ENCODE measurements around the gene DZIP1L. TPM values are rescaled to one million over a fixed set of nuclear protein-coding genes. Genes with fewer than 3 reads are reported as not detected.

DZIP1L gene
- total RNA-seq, 2 experiments from 2014 or later: not detected

- H3K27me3 Mint-ChIP-seq: peaks cover 2% of the 10 kb centered on the region
- H3K27ac Mint-ChIP-seq: no peak overlapping the region
- H3K36me3 Mint-ChIP-seq (ENCODE audit: low read depth): no peaks in the 10 kb centered on the region
- ChIA-PET CTCF (interaction anchor here (0.6 to 1.6 kb wide), 3 partner anchors 10 to 83 kb away, joined by 3 to 5 read pairs (median 4); no protein-coding TSS in a partner anchor), POLR2A (interaction anchor here (0.5 kb wide), 1 partner anchor 1025 kb away, joined by 3 read pairs; no protein-coding TSS in a partner anchor)
- ATAC-seq: no peak
- peaks cover 3% of the 10 kb centered on the region for H3K9me3 Mint-ChIP-seq
- no peak for DNase-seq
- intact Hi-C loops (cut with micrococcal nuclease): no loop called here
- no peak overlapping the region for H3K4me3 Mint-ChIP-seq
- no peaks in the 10 kb centered on the region for H3K4me1 Mint-ChIP-seq (ENCODE audit: low read depth)
- TF ChIP-seq CTCF (IDR thresholded peaks at IDR 0.05): no peak
Measured at GRCh38 chr3:138054057-138054456, 61.4 kb downstream of the DZIP1L start.

DNA sequence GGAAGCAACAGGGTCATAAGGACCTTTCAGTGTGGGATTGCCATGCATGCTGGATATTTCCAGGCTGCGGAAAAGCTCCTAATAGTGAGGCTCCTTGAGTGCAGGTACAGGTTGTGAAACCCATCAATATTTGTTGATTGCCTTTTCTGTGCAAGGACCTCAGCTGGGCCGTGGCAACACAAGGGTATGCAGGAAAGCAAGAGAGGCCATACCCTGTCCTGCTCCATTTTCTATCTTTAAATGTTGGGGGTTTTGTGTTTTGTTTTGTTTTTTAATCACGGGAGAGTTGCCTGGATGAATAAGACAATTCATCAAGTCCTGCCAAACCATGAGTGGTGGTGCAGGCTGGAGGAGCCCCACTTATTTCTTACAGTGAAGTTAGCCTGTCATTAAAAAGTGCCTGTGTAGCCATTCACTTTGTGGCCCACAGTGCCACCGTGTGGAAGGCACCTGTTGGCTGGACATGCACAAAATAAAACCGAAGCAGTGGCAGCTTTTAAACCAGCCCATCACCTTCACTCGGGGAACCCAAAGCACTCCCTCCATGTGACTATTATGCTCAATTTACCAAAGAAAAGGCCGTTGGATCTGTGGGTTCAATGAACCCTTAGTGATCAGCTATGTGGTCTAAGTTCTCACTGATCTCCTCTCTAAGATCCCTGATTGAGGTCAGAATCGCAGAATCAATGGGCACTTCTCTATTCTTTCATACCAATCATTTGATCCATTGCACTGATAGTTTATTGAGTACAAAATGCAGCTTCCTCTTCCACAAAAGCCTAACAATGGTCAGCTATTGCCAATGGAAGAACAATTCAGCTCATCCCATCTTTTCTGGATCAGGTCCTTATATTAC lies 63.2 kb downstream of the DZIP1L start:
- POLR2A ChIA-PET: interaction anchor here (0.7 kb wide), 1 partner anchor 75 kb away, joined by 3 read pairs; no protein-coding TSS in a partner anchor
- DNase-seq: peak; percentile 48
- H3K36me3 Mint-ChIP-seq (ENCODE audit: low read depth): no peaks in the 10 kb centered on the region
- no peak overlapping the region for H3K27ac Mint-ChIP-seq
- peak; percentile 19 for TF ChIP-seq CTCF (IDR thresholded peaks at IDR 0.05)
- H3K9me3 Mint-ChIP-seq: peaks cover 3% of the 10 kb centered on the region
- intact Hi-C loops (cut with micrococcal nuclease): no loop called here
- peaks cover 5% of the 10 kb centered on the region for H3K27me3 Mint-ChIP-seq
- ATAC-seq: no peak
- CTCF ChIA-PET: interaction anchor here (0.8 to 1.7 kb wide), 8 partner anchors 8 to 1020 kb away, joined by 3 to 8 read pairs (median 4); no protein-coding TSS in a partner anchor
- H3K4me3 Mint-ChIP-seq: no peak overlapping the region
- H3K4me1 Mint-ChIP-seq (ENCODE audit: low read depth): no peaks in the 10 kb centered on the region

GRCh38 chr3:138049157-138049919 lies 66.1 kb downstream of the DZIP1L start:
- CTCF ChIA-PET: no interaction called here

GRCh38 chr3:138047596-138048158 lies 67.7 kb downstream of the DZIP1L start:
- Mint-ChIP-seq H3K4me3 (no peak overlapping the region), H3K27ac (no peak overlapping the region), H3K9me3 (peaks cover 3% of the 10 kb centered on the region), H3K27me3 (peaks cover 15% of the 10 kb centered on the region), H3K36me3 (ENCODE audit: low read depth) (no peaks in the 10 kb centered on the region), H3K4me1 (ENCODE audit: low read depth) (no peaks in the 10 kb centered on the region)
- ChIA-PET POLR2A (no interaction called here), CTCF (interaction anchor here (1.1 kb wide), 1 partner anchor 71 kb away, joined by 4 read pairs; no protein-coding TSS in a partner anchor)
- ATAC-seq (no peak), DNase-seq (no peak)
- TF ChIP-seq CTCF (IDR thresholded peaks at IDR 0.05): no peak
- intact Hi-C loops (cut with micrococcal nuclease): no loop called here

More at GRCh38 chr3:138049157-138049919, 66.1 kb downstream of the DZIP1L start:
- no peak for DNase-seq
- Mint-ChIP-seq H3K4me1 (ENCODE audit: low read depth) (no peaks in the 10 kb centered on the region), H3K27ac (no peak overlapping the region), H3K9me3 (peaks cover 3% of the 10 kb centered on the region), H3K4me3 (no peak overlapping the region), H3K36me3 (ENCODE audit: low read depth) (no peaks in the 10 kb centered on the region), H3K27me3 (peaks cover 11% of the 10 kb centered on the region)
- intact Hi-C loops (cut with micrococcal nuclease): no loop called here
- POLR2A ChIA-PET: interaction anchor here (0.8 kb wide), 1 partner anchor 15 kb away, joined by 3 read pairs; no protein-coding TSS in a partner anchor
- TF ChIP-seq CTCF (IDR thresholded peaks at IDR 0.05): no peak
- ATAC-seq: no peak
